T47D (cell line): ENCODE measurements around the gene SLC24A4.

Source experiments
- DNase-seq, 2 experiments: peaks; one replicate each; pipeline versions ENCODE4 v3.0.0 to v3.0.0-alpha.2; 2011 to 2012; ENCODE audit warnings: low read depth in 1 of 2, low spot score in 1 of 2
- JUND ChIP-seq: IDR thresholded peaks from 2 replicates; pipeline ENCODE4 v1.6.1; 2012; ENCODE audit warnings: low read depth
- in situ Hi-C: cut with HindIII; loops from 2 replicates; pipeline ENCODE4 v1.10.0; 2016; ENCODE audit warnings: low sequenced_read_pairs, low pct_unique_long_range_greater_than_20kb

Gene SLC24A4, protein sequence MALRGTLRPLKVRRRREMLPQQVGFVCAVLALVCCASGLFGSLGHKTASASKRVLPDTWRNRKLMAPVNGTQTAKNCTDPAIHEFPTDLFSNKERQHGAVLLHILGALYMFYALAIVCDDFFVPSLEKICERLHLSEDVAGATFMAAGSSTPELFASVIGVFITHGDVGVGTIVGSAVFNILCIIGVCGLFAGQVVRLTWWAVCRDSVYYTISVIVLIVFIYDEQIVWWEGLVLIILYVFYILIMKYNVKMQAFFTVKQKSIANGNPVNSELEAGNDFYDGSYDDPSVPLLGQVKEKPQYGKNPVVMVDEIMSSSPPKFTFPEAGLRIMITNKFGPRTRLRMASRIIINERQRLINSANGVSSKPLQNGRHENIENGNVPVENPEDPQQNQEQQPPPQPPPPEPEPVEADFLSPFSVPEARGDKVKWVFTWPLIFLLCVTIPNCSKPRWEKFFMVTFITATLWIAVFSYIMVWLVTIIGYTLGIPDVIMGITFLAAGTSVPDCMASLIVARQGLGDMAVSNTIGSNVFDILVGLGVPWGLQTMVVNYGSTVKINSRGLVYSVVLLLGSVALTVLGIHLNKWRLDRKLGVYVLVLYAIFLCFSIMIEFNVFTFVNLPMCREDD

DNA sequence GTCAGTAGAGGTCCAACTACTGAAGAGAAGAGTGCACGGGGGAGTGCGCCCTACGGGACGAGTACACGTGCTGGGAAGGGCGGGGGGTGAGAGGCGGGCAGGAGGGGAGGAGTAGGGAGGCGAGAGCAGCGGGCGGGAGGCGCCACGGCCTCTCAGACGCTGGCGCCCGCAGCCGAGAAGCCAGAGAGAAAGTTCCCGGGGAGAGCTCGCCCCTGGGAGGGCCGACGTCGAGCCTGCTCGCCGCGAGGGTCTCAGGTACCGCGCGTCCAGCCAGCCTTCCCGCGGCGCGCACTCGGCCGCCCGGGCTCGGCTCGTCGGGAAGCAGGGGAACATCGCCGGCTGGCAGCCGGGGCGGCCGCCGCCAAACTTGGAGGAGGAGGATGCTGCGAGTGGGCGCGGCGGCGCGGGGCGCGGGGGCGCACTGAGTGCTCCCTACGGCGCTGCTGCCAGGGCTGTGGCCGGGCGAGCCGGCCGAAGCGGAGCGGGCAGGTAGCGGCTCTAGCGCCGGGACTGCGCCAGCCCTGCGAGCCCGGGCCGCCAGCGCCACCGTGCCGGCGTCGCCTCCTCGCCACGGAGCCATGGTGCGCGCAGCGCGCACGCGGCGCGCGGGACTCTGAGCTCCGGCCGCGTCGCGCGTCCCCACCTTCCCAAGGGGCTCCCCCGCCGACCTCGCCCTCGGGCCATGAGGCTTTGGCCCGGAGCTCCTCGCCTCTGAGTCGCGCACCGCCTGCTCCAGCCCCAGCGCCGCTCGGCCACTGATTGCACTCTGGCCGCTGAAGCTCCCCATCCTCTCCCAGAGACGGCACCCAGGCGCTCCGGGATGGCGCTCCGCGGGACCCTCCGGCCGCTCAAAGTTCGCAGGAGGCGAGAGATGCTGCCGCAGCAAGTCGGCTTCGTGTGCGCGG is at the start of gene SLC24A4:
Gene SLC24A4, plus strand, starts transcription at position 155 of the 905 bp plus-strand sequence. Its CDS starts 666 bp downstream, at position 821.
- peak; percentile 55 to 71 for DNase-seq
- in situ Hi-C loops = no loop called here
- no peak for TF ChIP-seq JUND

DNA sequence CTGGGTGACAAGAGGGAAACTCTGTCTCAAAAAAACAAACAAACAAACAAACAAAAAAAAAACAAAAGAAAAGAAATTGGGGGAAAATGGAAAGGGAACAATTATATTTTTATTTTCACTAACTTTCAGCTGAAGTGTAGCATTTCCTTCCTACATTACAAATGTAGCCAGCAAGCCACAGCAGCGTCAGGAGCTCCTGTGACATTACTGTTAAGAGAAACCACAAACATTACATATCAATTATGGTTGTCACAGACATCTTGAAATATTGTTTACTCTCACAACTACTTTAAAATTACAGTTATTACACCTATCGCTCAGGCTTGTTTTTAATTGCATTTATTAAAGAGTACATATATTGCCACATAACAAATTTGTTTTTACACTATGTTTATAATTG is 49.8 kb upstream of the SLC24A4 start:
- DNase-seq = no peak
- in situ Hi-C loops = no loop called here
- TF ChIP-seq JUND = no peak

DNA sequence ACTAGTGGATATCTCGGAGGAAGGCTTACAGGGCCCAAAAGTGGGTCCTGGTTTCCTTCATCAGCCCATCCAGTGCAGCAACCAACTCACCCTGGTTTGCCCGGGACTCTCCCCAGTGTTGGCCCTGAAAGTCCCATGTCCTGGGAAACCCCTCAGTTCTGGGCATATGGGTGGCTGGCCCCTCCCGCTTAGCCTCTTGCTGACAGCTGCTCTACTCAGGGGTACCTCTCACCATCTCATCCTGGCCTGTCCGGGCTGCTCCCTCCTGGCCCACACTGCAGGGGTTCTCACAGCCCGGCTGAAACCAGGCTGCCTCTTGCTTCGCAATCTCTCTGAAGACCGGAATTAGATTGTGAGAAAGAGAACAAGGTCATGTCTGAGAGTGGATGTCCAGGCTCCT is 48.9 kb upstream of the SLC24A4 start:
- TF ChIP-seq JUND = no peak
- in situ Hi-C loops = no loop called here

GRCh38 chr14:92276074-92276473 is 46.9 kb upstream of the SLC24A4 start:
- no peak for DNase-seq
- in situ Hi-C loops = no loop called here
- TF ChIP-seq JUND = no peak

More for the DNA sequence above, 48.9 kb upstream of the SLC24A4 start:
- no peak for DNase-seq

DNA sequence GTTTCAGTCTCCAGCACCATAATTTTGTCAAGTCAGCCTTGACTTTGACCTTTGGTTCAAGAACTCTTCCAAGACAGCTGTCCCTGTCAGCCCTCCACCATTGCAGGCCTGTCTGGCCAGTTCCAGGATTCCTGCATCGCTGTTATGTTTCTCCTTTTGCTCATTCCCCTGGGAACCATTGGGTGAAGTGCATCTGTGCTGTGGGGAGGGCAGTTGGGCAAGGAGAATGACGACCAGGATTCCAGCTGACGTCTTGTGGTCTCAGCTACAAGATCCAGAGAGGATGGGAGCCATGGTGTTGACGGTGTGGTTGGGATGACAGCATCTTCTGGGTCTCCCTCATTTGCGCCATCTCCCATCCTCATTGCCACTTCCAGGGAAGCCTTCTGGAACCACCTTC is 45.9 kb upstream of the SLC24A4 start:
- DNase-seq = no peak
- TF ChIP-seq JUND = no peak
- in situ Hi-C loops = no loop called here

- TF ChIP-seq JUND = no peak
- in situ Hi-C loops = no loop called here
- DNase-seq = no peak
Measured at GRCh38 chr14:92280554-92281262, 42.3 kb upstream of the SLC24A4 start.

GRCh38 chr14:92282669-92283068 is 40.3 kb upstream of the SLC24A4 start:
- TF ChIP-seq JUND = no peak
- in situ Hi-C loops = no loop called here
- DNase-seq = no peak

DNA sequence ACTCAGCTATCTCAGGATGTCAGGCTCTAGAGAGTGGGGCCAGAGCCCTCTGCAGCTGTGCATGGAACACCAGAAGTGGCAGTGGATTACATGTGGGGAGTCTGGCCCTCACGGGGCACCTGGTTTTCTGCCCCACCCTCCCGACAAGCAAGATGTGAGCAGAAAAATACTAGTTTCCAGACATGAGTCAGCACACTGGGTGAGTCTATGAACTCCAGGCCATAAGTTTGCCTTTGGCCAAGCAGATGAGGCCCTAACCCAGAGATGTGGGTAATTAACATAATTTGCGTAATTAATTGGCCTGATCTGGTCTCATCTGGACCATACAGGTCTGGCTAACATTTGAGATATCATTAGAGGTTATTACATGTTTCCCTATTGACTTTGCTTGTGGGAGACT is 37.7 kb upstream of the SLC24A4 start:
- in situ Hi-C loops = no loop called here
- DNase-seq = no peak
- TF ChIP-seq JUND = no peak

GRCh38 chr14:92287987-92288386 is 35.0 kb upstream of the SLC24A4 start:
- TF ChIP-seq JUND = no peak
- DNase-seq = no peak
- in situ Hi-C loops = no loop called here

DNA sequence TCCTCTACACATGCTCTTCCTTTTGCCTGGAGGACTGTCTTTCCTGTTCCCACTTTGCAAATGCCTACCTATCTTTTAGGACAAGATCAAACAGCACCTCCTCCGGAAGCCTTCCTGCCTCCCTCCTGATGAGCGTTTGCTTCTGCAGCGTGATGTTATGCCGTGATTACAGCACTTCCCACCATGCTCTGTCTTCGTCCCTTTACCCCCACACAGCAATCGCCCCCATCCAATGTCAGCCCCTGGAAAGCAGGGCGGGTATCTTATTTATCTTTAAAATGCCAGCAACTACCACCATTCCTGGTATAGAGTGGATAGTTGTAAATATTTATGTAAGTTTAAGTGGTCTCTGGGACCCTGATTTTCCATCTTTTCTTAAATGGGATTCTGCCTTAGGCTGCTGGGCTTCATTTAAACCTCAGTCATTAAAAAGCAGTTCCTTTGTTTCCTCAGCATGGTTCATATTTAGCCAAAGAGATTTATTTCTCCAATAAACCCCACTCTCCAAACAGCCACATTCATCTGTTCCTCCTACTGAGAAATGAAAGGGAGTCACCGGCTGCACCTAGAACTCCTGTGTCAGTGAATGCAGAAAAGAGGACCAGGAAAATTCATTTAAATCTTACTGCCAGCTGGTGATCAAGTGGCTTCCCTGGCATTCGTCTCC is 33.8 kb upstream of the SLC24A4 start:
- no peak for TF ChIP-seq JUND
- DNase-seq = no peak
- in situ Hi-C loops = no loop called here

DNA sequence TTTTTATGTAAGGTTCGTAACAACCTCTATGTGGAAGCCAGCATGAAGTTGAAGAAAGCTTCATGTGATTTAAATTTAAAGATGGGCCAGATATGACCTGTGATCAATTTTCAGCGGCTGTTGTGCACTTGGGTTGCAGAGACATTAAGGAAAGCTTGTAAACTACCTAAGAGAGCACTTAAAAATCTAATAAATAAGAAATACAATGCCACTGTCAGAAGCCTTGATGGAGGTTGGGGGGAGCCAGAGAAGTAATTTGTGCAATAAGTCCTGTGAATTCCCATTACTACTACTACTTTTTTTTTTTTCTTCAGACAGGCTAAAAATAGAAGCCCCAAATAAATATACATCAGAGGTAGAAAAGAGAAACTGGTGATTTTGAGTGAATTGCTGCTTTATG is 30.3 kb upstream of the SLC24A4 start:
- DNase-seq = no peak
- no peak for TF ChIP-seq JUND
- in situ Hi-C loops = no loop called here

DNA sequence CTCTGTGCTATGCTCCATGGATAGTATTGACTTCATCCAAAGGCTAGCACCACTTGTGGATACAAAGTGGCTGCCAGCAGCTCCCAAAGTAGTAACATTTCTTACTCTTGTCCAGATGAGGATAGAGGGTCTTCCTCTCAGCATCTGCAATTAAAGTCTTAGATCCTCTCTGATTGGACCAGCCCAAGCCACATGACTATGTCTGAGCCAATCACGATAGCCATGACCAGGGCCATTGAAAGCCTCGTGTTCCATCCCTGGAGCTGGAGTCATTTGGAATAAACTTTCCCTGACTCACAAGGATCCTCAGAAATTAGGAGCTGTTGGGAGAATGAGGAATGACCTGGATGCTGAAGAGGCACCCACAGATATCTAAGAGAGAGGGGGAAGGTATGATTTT is 28.5 kb upstream of the SLC24A4 start:
- TF ChIP-seq JUND = no peak
- DNase-seq = no peak
- in situ Hi-C loops = no loop called here
